Fibroblast of mammary gland (primary cell): ENCODE data around the gene DPP4.

ENCODE experiments used
- DNase-seq: peaks from one replicate; pipeline ENCODE4 v3.0.0-alpha.2; 2010; ENCODE audit warnings: low read depth
- H3K4me3 ChIP-seq: 2 replicates; pipeline ENCODE4 v1.5.1; 2011; ENCODE audit warnings: low read depth, mild to moderate bottlenecking, low read length, moderate library complexity; ENCODE audit not compliant: control insufficient read depth
- CTCF ChIP-seq: conservative IDR thresholded peaks from 2 replicates; pipeline ENCODE4 v1.5.1; 2011; ENCODE audit warnings: low read depth, low read length, inconsistent platforms; ENCODE audit not compliant: control insufficient read depth, insufficient read depth

Gene DPP4

DNA sequence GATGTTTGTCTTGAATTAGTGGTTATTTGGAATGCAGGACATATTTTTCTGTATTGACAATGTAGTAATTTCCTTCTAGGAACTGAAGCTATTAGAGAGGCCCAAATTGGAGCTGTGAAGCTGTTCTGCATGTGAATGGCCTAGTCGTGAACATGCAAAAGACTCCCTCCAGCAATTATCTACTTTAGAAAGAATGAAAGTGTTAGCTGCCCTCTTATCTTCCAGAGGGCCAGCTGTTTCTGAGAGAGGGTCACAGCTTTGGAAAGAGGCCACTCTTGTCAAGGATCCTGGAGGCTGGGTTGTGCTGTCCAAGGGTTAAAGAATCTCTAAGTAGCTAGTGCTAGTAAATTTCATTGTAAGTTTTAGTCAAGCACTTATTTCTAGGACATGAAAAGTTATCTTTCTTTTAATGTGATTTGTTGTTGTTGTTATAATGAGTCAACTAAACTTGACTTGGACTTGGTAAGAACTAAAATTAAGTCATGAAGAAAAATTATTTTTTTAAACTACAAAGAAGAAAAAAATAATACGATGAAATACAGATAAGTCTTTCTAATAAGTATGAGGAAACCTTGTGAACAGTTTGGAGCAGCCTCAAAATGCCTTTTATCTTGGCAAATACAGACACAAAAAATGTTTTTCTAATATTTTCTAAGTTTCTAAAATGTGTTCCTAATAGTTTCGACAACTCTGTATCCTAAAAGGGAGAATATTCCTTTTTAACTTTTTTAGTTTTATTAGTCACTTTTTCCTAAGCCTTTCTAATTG, 36.8 kb downstream of the DPP4 start:
- TF ChIP-seq CTCF = no peak
- H3K4me3 ChIP-seq = no peak overlapping the region
- peak; percentile 20 for DNase-seq

DNA sequence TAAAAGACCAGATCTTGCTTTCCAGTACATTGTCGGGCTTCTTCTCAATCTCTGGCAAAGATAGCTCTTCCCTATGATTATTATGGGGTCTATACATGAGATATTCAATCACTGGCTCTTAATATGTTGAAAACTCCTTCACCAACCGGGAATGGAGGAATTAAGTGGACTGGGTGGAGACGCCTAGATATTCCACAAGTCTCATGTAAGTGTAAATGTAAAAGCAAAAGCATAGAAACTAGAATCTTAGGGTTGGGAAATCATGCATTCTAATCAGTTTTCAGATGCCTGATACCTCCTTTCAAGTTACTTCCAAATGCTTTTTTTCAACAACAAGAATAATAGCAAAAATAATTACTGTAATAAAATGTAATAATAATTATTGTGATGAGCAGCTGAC, 38.0 kb downstream of the DPP4 start:
- H3K4me3 ChIP-seq = no peak overlapping the region
- DNase-seq = no peak
- no peak for TF ChIP-seq CTCF

- no peak overlapping the region for H3K4me3 ChIP-seq
- no peak for DNase-seq
- no peak for TF ChIP-seq CTCF
Observed at GRCh38 chr2:162030363-162031190, 43.4 kb downstream of the DPP4 start.

DNA sequence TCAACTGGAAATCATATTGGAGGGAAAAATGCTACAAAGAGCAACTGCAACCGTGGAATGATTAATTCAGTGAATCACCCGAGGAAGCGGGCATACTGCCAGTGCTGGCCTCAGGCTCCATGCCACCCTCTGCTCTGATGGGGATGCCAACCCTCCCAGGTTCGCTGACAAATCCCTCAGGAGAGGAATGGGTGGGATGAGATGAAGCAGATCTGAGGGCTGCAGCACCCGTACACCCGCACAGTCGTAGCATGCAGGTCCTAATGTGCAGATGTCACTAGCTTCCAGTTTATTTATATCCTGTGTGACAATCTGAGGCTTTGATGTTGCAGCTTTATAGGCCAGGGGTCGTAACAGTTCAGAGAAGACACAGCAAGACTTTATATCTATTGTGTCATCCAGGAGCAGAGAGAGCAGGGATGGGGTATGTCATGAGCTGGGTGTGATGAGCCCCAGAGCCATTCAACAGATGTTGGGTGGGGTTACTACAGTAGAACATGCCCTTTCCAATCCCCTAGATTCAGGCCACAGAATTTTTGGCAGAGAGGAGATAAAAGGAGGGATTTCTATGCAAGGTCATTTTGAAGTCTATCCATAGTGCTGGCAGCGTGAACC, 44.6 kb downstream of the DPP4 start:
- TF ChIP-seq CTCF = no peak

DNA sequence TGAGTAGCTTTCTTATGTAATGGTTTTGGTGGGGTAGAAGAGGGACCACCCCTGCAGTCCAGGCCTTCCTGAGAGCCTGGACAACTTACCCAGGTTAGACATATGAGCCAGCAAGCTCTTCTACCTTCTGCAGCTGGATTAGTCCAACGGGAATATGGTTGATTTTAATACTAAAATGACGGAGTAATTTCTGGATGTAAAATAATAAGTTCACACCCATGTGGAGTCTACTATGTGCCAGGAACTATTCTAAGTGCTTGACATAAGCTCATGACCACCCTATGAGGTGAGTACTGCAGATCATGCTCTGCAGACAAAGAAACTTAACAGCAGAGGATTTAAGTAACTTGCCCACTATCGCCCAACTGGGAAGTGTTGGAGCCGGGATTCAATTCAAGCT, 45.5 kb downstream of the DPP4 start:
- no peak for TF ChIP-seq CTCF
- H3K4me3 ChIP-seq = no peak overlapping the region
- DNase-seq = no peak

More for the DNA sequence above, 44.6 kb downstream of the DPP4 start:
- peak; percentile 92 for DNase-seq
- H3K4me3 ChIP-seq = no peak overlapping the region

GRCh38 chr2:162025121-162025911, 48.7 kb downstream of the DPP4 start:
- H3K4me3 ChIP-seq = no peak overlapping the region
- DNase-seq = peak; percentile 83
- no peak for TF ChIP-seq CTCF
